Activated CD8-positive, alpha-beta memory T cell treated with anti-CD3 and anti-CD28 coated beads for 48 hours (primary cell): ENCODE data around the gene TUBA3E.
"Not testable (repeated sequence)": the region's sequence is repeated elsewhere in the genome, so short reads cannot be mapped to it uniquely, and the experiment has no call there.

Source experiments
- DNase-seq, 3 experiments: peaks; one replicate each; pipeline ENCODE4 v3.0.0-alpha.2; 2020; ENCODE audit warnings: low read depth in 2 of 3, low spot score in 2 of 3

Gene TUBA3E

GRCh38 chr2:130191319-130191718 is 6.9 kb downstream of the TUBA3E start:
- not testable (repeated sequence) for DNase-seq

GRCh38 chr2:130190237-130190636 is 8.0 kb downstream of the TUBA3E start:
- no peak for DNase-seq

DNA sequence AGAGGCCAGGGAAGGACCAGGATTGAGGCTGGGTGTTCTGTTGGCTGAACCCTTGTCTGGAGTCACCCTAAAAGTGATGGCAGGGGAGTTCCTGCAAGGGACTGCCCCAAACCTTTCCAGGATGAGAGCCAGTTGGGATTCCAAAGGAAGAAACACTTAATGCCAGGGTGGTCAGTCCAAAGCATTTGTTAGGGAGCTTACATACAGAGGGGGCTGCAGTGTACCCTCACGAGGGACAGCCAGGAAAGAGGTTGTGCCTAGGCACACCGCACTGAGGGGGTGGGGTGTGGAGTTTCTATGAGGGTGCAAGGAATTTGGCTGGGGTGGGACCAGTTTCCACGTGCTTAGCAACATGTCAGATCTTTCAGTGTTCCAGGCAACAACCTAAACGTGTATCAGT is 9.3 kb downstream of the TUBA3E start:
- not testable (repeated sequence) for DNase-seq

DNA sequence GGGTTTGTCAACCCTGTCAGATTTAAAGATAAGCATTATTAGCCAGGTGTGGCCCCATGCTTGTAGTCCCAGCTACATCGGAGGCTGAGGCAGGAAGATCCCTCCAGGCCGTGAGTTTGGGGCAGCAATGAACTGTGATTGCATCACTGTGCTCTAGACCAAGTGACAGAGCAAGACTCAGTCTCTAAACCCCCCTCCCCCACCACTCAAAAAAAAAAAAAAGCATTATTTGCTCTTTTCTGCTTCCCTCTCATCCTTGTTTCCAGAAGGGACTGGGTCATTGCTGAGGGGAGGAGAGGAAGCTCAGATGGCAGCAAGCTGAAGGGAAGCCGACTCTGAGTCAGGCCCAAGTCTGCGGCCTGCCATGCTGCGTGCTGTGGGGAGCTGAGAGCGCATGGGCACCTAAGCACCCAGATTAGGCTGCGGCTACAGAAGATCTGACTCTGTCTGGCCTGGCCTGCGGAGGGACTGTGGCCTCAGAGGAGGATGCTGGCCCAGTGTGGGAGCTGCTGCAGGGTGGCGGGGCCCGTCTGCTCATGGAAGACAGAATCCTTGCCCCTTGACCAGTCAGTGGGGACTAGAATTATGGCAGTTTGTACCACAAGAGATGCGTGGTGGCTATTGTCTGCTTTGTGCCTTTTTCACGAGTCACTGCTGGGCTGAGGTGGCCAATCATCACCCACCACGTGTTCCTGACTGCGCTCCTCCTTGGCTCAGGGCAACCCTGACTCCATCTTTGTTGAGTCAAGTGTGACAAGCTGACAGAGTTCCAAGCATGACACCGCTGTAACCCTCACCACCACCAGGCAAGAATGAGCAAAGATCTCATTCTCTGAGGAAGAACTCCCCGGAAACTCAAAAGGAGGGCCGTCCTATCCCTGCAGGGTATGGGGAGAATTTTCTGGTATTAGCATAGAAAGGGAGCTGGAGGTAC is 10.1 kb downstream of the TUBA3E start:
- not testable (repeated sequence) for DNase-seq

DNA sequence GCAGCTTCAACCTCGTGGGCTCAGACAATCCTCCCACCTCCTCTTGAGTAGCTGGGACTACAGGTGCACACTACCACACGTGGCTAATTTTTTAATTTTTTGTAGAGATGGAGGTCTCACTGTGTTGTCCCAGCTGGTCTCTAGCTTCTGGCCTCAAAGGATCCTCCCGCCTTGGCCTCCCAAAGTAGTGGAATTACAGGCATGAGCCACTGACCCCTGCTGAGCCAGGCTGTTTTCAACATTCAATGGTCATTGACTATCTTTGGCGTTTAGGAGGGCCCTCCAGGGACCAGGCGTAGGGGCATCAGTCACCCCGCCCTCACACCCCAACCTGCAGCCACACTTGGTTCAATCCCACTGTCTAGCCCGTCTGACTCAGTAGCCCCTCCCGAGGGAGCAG is 11.0 kb downstream of the TUBA3E start:
- DNase-seq, result no peak

GRCh38 chr2:130186391-130186790 is 11.8 kb downstream of the TUBA3E start:
- no peak for DNase-seq

DNA sequence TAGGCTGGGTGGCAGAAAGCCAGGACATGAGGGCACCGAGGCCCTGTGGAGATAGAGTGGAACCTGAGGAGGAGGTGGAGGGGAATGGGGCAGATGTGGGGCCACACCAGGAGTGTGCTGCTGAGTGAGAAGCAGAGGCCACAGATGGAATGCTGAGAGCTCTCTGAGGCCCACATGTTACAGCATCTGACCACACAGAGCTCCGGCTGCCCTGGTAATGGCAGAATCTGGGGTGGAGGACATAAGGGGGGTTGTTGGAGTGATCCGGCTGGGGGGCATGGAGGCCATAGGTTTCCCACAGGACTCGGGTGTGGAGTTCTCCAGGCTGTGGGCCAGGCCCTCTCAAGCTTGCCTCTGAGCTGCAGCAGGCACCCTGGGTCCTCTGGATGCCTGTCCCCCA is 12.3 kb downstream of the TUBA3E start:
- no peak for DNase-seq

- DNase-seq, result no peak
These were observed 12.8 kb downstream of the TUBA3E start for GRCh38 chr2:130185436-130185835.

DNA sequence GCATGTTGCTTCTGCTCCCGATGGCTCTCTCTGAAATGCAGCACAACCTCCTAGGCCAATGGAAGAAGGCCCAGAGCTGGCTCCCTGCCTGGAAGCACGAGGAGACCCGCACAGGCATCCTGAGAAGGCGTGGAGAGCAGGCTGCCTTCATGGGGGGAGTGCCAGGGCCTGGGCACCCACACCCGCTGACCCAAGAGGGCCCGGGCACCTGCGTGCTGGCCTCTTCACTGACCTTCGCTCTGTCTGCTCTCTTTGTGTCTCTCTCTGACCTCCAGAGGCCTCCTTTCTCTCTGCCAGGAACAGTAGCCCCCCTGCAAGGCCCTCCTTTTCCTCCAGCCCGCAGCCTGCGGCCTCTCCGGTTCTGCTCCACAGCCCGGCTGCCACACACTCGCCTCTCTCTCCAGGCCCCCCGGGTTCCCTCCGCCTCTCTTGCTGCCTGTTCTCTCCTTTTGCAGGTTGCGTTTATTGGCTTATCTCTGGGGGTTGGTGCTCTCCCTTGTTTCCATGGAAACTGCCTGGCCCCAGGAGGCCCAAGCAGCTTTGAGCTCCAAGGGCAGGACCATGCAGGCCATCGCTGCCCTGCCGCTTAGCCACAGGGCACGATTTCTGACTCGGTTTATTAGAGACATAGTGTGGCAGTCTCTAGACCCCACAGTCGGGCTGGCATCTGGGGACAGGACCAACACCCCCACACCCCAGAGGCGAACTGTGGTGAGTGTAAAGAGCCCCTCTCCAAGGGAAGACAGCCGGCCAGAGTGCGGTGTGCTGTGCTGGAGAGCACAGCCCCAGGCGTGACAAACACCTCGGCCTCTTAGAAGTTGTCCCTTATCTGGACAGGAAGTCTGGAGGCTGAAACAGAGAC is 14.5 kb downstream of the TUBA3E start:
- DNase-seq, result no peak

- not testable (repeated sequence) for DNase-seq
These were observed 15.3 kb downstream of the TUBA3E start for GRCh38 chr2:130182826-130183511.

GRCh38 chr2:130181880-130182682 is 16.2 kb downstream of the TUBA3E start, which contains the start of gene MZT2B:
Gene MZT2B, plus strand, starts transcription at chr2:130182262. Its CDS starts 21 bp downstream, at chr2:130182283.
- peak; percentile 76 to 82 (median 81) for DNase-seq

- peak; percentile 94 to 98 (median 95) for DNase-seq
These were observed 16.8 kb downstream of the TUBA3E start, which contains the start of gene SMPD4 for GRCh38 chr2:130181325-130181879. Gene SMPD4, minus strand, starts transcription at chr2:130181602. Its CDS starts 5,010 bp downstream, at chr2:130176592.

- not testable (repeated sequence) for DNase-seq
These were observed 17.6 kb downstream of the TUBA3E start for GRCh38 chr2:130180404-130181324.

- not testable (repeated sequence) for DNase-seq
These were observed 23.4 kb downstream of the TUBA3E start for GRCh38 chr2:130174866-130175265.

DNA sequence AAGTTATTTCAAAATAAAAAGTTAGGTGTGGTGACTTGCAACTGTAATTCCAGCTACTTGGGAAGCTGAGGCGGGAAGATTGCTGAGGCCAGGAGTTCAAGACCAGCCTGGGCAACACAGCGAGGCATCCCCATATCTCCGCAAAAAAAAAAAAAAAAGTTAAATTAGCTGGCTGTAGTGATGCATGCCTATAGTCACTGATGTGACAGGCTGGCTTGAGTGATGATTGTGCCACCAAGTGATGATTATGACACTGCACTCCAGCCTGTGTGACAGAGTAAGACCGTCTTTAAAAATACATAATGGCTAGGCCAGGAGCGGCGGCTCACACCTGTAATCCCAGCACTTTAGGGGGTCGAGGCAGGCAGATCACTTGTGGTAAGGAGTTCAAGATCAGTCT is 28.3 kb downstream of the TUBA3E start:
- no peak for DNase-seq

DNA sequence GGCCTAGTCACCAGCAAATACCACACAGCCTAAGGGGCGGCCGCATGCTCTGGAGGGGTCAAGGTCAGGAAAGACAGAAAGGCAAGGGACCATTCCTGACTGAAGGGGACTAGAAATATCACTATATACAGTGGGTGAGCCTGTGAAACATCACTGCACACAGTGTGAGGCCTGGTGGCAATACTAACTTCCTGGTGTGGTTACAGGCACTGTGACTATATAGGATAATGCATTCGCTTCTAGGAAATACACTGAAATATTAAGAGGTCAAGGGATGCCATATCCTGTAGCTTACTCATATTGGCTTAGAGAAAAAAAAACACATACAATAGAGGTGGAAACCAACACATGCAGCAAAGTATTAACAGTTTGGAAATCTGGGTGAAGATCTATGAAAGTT is 29.1 kb downstream of the TUBA3E start:
- not testable (repeated sequence) for DNase-seq

- not testable (repeated sequence) for DNase-seq
These were observed 31.6 kb downstream of the TUBA3E start for GRCh38 chr2:130166611-130167010.

DNA sequence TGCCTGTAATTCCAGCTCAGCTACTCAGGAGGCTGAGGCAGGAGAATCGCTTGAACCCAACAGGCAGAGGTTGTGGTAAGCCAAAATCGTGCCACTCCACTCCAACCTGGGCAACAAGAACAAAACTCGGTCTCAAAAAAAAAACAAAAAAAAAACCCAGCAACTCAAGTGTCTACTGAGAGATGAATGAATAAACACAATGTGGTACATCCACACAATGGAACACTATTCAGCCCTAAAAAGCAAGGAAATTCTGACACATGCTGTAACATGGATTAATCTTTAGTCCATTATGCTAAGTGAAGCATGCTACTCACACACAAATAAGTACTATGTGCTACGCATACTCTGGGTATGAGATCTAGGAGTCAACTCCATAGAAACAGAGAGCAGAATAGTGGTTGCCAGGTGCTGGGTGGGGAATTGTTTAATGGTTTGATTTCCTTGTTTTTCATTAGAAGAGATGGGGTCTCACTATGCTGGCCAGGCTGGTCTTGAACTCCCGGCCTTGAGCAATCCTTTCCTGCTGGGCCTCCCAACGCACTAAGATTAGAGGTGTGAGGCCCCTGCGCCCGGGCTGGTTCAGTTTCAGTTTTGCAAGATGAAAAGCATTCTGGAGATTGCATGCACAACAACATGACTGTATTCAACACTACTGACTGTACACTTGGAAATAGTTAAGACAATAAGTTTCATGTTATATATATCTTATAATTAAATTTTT is 32.8 kb downstream of the TUBA3E start:
- DNase-seq, result no peak
